CD4-positive, alpha-beta T cell treated with Interleukin-12 subunit alpha and Interleukin-12 subunit beta, for 1 hour (primary cell): ENCODE results near the gene PODXL2.
"Not testable (repeated sequence)": the region's sequence is repeated elsewhere in the genome, so short reads cannot be mapped to it uniquely, and the experiment has no call there.

Experiments
- DNase-seq: peaks from one replicate; pipeline ENCODE4 v3.0.0-alpha.2; 2020

Gene PODXL2

DNA sequence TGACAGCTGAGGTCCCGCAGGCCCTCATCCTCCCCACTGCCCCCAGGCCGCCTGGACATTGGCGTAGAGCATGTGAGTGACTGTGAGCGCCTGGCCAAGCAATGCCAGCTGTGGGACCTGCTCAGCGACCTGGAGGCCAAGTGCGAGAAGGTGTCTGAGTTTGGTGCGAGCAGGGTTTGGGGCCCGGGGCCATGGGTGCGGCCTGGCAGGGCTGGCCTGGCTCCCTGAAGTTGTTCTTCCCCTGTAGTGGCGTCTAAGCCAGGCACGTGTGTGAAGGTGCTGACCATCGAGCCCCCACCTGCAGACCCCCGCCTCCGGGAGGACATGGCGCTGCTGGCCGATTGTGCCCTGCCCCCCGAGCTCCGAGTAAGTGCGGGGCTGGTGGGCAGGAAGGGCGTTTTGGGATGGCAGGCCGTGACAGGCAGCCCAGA lies 48.0 kb downstream of the PODXL2 start:
- DNase-seq: no peak

DNA sequence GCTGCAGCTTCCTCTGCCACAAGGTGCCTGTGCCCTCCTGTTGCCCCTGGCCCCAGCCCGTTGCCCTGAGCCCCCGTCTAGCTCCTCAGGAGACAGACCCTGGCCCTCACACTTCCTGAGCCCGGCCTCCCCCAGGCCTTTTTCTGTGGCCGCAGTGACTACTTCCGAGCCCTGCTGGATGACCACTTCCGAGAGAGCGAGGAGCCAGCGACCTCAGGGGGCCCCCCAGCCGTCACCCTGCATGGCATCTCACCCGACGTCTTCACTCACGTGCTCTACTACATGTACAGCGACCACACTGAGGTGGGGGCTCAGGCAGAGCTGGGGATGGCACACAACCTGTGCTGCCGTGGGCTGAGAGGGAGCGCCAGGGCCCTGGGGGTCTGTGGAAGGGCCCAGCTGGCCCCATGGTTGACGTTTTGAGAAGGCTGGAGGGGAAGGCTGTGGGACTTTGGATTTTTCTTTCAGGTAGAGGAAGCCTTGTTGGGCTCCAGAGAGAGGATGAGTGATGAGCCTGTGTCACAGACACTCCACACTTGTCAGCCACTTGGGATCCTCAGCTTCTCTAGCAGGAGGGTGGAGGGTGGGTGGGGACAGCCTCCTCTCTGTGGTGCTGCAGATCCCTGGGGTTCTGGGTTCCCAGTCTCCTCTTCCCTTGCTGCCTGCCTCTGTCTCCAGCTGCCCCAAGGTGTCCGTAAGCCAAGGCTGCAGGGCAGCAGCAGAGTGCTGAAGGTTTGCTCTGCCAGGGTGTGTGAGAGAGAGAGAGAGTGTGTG lies 48.7 kb downstream of the PODXL2 start:
- DNase-seq: no peak

DNA sequence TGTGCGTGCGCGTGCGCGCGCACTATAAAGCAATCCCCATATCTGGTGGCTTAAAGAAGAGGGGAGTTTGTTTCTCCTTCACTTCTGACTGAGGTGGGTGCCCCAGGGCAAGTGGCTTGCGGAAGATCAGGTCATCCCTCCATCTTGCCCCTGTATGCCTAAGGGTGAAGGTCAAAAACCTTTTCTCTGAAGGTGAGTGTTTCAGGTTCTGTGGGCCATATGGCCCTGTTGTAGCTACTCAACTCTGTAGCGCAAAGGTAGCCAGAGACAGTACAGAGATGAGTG lies 49.3 kb downstream of the PODXL2 start:
- DNase-seq: no peak

DNA sequence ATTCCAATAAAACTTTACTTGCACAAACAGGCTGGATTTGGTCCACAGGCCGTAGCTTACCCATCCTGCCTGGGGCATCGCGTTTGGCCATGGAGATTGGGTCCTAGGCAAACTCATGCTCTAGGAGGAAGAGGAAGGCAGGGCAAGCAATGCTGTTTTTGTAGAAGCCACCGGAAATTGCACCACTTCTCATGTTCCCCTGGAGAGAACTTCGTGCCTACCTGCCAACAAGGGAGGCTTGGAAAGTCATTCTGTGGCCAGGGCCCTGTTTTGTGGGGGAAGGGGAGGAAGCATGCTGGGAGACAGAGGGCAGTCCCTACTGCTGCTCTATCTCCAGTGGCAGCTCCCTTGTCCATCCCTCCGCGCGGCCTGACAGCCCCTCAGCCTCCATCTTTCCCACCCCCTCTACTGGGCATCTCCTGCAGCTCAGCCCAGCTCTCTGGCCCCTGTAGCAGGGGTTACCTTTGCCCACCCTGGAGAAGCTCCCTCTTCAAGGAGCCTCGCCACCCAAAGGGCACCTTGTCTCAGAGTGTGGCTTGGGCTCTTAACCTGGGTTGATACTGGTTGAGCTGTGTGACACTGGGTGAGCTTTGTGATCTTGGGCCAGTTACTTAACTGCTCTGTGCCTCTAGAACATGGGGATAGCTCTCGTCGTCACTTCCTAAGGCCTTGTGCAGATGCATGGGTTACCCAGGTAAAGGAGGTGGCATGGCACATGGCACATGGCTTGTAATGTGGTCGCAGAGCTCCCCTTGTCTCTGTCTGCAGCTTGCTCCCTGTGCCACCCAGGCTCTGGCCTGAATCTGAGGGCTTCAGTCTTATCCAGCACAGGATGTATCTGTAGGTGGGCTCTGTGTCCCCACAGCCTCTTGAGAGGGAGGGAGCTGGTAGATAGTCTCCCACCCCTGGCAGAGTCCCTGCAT lies 49.9 kb downstream of the PODXL2 start:
- no peak for DNase-seq

DNA sequence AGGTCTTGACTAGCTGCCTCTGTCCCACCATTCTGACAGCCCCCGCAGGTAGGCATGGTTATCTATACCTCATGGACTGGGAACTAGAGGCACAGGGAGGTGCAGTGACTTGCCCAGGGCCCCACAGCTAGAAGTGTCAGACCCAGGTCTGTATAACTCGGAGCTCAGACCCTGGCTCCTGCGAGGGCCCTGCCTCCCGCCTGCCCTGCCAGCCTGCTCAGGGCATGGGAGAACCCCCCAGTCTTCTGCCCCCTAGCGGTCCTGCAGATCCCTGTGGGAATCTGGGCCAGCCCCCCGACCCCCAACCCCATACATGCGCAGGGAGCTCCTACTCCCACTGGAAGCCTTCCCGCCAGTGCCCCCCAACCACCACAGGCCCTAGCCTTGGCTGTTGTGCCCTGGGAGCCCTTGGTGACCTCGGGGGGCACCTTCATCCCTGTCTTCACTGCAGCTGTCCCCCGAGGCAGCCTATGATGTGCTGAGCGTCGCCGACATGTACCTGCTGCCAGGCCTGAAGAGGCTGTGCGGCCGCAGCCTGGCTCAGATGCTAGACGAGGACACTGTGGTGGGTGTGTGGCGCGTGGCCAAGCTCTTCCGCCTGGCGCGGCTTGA lies 50.7 kb downstream of the PODXL2 start:
- DNase-seq: no peak

DNA sequence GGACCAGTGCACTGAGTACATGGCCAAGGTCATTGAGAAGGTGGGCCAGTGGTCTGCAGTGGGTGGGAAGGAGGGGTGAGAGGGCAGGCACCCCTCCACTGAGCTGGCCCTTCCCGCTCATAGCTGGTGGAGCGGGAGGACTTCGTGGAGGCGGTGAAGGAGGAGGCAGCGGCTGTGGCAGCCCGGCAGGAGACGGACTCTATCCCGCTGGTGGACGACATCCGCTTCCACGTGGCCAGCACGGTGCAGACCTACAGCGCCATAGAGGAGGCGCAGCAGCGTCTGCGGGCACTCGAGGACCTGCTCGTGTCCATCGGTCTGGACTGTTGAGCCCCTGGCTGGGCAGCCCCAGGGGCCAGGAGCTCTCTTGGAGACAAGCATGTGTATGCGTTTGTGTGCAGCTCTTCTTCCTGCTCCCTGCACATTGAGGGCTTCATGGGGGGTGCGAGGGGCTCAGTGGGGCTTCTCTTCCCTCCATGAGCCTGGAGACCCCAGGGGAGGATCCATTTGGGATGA lies 51.2 kb downstream of the PODXL2 start:
- no peak for DNase-seq

DNA sequence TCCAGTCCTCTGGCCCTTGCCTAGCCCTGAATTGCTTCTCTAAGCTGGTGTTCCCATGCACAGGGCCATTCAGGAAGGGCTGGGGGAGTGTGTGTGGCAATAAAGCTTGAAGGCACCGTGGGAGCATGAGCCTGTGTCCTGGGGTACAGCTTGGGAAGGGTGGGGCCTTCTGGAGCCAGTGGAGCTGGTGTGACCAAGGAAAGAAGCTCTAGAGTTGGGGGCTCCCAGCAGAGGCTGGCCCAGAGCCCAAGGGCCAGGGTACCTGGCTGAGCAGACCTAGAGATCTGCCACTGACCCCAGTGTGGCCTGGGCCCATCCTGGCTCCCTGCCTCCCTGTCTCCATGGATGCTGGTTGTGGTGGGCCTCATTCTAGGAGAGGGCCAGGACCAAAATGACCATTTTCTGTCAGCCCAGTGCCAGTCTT lies 51.8 kb downstream of the PODXL2 start:
- DNase-seq: no peak

DNA sequence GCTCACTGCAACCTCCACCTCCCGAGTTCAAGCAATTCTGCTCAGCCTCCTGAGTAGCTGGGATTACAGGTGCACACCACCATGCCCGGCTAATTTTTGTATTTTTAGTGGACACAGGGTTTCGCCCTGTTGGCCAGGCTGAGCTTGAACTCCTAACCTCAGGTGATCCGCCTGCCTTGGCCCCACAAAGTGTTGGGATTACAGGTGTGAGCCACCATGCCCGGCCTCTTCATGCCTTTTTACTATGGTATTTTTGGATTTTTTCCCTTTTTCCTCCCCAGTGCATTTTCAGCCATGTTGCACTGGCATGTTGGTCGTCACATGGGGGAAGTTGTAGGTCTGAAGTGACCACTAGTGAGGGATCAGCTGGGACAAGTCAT lies 53.2 kb downstream of the PODXL2 start:
- DNase-seq: not testable (repeated sequence)

DNA sequence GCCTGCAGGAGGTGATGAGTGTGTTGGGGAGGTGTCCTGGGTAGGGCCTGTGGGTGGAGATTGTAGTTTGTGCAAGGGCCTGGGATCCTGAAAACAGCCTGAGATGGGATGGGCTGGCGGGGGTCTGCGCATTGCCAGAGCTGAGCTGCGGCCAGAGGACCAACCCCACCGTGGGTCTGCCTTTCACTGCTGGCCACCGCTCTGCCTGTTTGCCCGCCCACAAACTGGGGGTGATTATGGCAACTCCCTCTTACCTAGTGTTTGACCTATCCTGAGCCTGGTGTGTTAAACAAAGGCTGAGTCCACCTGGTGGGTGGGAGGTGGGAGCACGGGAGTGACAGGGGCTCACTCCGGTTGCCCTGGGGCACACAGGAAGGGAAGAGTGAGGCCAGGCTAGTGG lies 53.6 kb downstream of the PODXL2 start:
- no peak for DNase-seq

DNA sequence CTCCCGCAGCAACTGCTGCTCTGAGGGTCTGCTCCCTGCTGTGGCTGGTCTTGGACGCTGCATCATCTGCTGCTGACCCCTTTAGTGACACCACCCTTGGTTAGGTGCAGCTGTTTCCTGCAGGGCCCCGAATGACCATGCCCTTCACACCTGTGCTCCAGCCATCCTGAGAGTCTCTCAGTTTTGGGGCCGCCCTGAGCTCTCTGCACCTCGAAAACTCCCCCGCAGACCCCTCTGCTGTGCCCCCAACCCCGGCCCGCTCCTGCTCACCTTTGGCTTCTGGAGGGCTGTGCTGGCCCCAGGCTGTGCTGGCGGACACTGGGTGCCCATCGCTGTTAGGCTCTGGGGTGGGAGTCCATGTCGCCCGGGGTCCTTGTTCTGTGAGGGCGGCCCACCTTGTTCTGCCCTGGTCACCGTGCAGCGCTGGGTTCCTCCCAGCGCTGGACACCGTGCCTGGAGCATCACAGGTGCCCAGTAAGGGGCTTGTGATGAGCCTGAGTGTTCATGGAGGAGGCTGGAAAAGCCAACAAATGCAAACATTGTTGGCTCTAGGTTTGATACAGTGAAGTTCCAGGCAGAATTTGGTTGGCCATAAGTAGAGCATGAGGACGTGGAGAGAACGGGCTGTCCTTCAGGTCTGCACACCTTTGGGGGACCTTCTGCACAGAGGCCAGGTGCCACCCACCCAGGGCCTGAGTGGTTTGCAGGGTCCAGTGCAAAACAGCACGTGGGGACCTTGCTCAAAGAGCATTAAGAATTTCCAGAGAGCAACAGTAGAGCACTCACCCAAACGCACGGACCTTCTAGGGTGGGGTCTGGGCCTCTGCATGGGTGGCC lies 56.1 kb downstream of the PODXL2 start:
- no peak for DNase-seq

DNA sequence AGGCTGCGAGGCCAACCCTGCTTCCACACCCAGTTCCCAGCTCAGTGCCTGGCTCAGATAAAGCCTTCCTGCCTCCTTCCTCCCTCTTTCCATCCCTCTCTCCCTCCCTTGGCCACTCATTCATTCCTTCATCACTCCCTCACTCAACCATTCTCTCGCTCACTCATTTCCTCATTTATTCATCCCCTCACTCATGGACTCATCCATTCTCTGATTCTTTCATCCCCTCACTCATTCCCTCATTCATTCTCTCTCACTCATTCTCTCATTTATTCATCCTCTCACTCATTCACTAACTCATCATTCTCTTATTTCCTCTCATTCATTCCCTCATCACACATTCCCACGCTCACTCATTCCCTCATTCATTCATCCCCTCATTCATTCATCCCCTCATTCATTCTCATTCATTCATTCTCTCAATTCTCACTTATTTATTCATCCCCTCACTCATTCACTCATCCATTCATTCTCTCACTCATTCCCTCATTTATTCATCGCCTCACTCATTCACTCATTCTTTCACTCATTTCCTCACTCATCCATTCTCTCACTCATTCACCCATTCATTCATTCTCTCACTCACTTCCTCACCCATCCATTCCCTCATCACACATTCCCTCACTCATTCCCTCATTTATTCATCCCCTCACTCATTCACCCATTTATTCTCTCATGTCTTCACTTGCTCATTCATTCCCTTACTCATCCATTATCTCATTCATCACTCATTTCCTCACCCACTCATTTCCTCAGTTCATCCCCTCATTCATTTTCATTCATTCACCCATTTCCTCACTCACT lies 56.9 kb downstream of the PODXL2 start:
- DNase-seq: no peak

DNA sequence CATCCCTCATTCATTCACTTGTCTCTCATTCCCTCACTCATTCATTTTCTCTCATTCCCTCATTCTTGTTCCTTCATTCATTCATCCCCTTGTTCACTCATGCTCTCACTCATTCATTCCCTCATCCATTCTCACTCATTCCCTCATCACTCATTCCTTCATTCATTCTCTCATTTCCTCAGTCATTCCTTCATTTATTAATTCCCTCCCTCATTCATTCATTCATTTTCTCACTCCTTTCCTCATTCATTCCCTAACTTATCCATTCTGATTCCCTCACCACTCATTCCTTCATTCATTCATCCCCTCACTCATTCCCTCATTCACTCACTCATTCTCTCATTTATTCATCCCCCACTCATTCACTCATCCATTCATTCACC lies 57.5 kb downstream of the PODXL2 start:
- DNase-seq: no peak

DNA sequence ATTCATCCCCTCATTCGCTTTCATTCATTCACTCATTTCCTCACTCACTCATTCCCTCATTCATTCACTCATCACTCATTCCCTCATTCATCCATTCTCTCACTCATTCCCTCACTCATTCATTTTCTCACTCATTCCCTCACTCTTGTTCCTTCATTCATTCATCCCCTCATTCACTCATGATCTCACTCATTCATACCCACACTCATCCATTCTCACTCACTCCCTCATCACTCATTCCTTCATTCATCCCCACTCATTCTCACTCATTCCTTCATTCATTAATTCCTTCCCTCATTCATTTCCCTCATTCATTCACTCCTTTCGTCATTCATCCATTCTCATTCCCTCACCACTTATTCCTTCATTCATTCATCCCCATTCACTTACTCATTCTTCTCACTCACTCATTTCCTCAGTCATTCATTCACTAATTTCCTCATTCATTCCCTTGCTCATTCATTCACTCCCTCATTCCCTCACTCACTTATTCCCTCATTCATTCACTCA lies 58.3 kb downstream of the PODXL2 start:
- DNase-seq: no peak

DNA sequence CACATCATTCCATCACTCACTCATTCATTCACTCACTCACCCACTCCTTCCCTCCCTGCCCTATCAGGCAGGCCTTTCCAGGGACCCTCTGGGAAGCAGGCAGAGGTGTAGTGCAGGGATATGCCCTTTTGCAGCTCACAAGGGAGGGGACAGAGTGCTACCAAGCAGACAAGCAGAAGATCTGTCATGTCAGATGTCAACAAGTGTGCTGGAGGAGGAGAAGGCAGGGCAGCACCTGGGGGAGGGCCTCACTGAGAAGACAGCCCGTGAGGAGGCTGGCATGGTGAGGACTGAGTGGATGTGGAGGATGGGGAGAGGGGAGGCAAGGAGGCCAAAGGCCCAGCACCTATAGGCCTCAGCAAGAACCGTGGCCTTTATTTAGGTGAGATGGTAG lies 59.0 kb downstream of the PODXL2 start:
- no peak for DNase-seq

DNA sequence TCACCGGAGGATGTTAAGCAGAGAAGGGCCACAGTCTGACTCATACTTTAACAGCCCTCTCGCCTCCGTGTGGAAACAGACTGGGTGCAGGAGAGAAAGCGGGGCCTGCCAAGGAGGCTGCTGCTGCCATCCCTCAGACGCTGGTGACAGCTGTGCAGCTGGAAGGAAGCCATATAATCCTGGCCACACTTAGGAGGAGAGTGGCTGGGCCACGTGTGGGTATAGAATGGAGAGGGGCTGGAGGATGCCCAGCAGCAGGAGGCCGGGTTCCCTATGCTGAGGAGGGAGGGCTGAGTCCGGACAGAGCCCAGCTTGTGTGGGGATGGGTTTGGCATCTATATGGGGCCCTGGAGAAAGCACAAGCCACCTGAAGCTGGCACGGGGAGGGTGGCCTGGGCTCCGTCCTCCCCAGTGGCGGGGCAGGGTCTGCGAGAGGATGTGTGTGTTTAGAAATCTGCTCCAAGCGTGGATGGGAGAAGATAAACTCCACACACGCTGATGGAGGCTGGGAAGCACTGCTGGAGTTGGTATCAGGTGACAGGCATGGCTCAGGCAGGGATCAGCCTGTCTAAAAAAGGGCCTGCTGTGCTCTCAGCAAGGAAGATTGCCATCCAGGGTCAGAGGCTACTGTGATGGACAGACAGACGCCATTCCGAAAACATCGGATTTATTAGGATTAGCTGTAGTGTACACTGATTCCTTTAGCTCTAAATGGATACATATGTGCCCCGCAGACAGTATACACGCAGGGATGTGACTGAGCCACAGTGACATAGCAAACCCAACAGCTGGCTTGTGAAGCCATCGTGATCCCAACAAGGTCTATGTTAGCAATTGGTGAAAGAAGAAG lies 59.7 kb downstream of the PODXL2 start:
- no peak for DNase-seq

DNA sequence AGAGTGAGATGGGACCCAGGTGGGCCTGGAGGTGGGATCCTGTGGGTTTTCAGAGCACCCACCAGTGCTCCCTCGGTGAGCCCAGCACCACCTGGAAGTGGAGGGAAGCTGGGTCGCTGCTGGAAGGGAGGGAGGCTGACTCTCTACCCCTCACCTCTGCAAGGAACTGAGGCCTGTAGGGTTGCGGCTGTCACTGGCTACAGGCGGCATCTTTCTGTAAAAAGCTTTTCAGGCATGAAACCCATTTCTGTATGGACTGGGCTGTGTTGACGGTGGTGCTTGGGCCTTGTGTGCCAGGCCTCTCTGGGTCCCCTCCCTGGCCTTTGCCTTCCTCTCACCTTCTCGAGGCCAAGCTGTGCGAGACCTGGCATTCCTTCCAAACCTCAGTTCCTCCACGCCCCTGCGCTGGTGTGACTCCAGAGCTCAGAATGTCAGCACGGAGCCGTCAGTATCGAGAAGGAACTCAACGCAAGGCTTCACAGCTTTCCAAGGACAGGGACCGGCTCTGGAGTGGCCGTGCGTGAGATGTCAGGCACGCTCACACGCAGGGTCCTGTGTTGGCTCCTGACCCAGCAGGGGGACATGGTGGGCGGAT lies 60.4 kb downstream of the PODXL2 start:
- no peak for DNase-seq

DNA sequence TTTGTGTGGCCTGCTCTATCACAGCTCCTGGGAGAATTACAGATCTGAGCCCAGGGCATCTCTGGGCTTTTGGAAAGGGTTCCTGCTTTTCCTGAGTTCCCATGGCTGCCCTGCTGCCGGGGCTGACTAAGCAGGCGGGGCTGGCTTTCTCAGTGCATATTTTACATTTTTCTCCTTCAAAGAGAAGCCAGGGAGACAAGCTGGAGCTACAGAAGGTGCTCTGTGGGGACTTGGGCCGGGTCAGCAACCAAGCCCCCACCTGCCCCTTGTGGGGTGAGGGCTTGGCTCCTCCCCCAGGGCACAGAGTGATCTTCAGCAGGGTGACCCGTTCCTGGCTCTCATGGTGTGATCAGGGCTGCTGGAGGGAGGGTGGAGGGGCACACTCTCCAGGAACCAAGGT lies 61.1 kb downstream of the PODXL2 start:
- no peak for DNase-seq

DNA sequence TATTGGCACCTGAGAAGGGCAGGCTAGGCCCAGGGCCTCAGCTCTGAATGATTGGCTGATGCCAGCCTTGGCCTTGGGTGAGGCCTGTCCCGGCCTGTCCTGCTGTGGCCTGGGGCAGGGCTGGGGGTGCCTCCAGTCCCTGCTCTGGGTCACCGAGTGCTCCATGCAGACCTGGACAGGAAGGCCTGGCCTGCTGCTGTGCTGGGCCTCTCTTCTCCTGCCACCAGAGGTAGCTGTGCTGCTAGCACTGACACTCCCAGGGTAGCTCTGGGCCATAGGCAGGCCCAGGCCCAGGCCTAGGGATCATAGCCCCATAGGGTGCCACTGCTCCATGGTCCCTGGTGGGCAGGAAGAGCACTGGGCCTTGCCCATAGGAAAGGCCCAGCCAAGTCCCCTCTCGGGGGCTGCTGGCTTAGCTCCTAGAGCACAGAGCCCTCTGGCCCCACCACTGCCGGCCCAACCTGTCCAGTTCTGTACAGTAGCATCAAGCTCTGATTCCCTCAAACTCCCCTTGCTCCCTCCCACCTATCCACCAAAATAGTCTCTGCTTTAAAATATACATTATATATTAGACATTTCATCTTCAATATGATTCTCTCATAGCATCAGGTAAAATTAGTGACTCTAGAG lies 62.0 kb downstream of the PODXL2 start:
- DNase-seq: no peak

DNA sequence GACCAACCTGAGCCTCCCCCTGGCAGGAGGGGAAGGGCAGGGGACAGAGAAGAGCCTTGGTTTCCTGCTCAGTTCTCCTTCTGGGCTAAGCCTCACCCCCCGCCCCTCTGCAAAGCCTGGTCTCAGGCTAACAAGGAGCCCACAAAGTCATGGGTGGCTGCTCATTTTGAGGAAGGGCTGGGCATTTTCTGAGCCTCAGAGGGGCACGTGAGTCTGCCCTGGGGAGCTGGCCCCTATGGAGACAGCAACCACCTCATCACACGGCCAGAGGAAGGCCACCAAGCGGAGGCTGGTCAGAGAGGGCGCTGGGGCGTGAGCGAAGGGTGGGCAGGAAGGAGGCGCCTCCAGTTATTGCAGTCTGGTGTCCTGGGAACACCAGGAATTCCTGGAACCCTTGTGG lies 62.5 kb downstream of the PODXL2 start:
- no peak for DNase-seq

DNA sequence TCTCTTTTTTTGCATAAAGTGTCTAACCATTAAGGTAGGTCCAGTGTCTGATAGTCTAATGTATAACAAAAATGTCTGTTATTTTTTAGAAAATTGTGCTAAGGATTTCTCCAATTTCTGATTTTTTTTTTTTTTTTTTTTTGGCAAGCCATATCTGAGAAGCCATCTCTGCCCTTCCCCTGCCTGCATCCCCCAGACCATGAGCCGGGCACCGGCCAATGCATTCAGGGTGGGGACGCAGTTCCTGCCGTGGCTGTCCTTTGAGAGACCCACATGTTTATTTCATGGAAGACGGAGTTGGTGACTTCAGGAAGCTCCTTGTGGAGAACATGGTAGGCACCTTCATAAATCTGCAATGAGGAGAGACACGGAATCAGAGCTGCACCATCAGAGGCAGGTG lies 63.0 kb downstream of the PODXL2 start:
- DNase-seq: no peak
